Common myeloid progenitor, CD34-positive (primary cell): ENCODE measurements around the gene TTC7B.

Source experiments
- CTCF ChIA-PET: fragments of 350-600 bp; sonication (Branson Sonifier 250); formaldehyde crosslinking; loops from one replicate; lab custom pipeline; 2021; ENCODE audit warnings: antibody characterized with exemption; lab: Charles Lee
- POLR2A ChIA-PET: fragments of 350-600 bp; sonication (Branson Sonifier 250); formaldehyde crosslinking; loops from one replicate; lab custom pipeline; 2021; ENCODE audit warnings: antibody characterized with exemption; lab: Charles Lee
- DNase-seq, 3 donors: peaks; one replicate each; pipeline versions ENCODE4 v3.0.0 to v3.0.0-alpha.2; 2013
- H3K27ac ChIP-seq, 2 experiments: 1 replicate in 1 of 2; 2 replicates in 1 of 2; pipeline ENCODE4 v1.7.0; 2013; ENCODE audit warnings: inconsistent platforms in 2 of 2, low read length in 2 of 2, mild to moderate bottlenecking in 2 of 2, low read depth in 1 of 2, moderate library complexity in 1 of 2; ENCODE audit not compliant: severe bottlenecking in 2 of 2, insufficient read depth in 1 of 2, poor library complexity in 1 of 2
- H3K27me3 ChIP-seq, 5 experiments: replicated peaks in 2 of 5; 1 replicate in 3 of 5; 2 replicates in 2 of 5; pipeline versions ENCODE4 v1.6.1 to v1.7.0; 2013; ENCODE audit warnings: low read length in 4 of 5, mild to moderate bottlenecking in 2 of 5, moderate library complexity in 2 of 5, inconsistent platforms in 1 of 5; ENCODE audit not compliant: insufficient read depth in 5 of 5, control insufficient read depth in 4 of 5
- H3K36me3 ChIP-seq, 4 experiments: 1 replicate in 2 of 4; 2 replicates in 2 of 4; pipeline versions ENCODE4 v1.6.1 to v1.7.0; 2013; ENCODE audit warnings: low read length in 3 of 4, control low read depth in 1 of 4, mild to moderate bottlenecking in 1 of 4; ENCODE audit not compliant: control insufficient read depth in 4 of 4, insufficient read depth in 4 of 4
- H3K4me1 ChIP-seq, 4 experiments: 1 replicate in 3 of 4; 2 replicates in 1 of 4; pipeline versions ENCODE4 v1.6.1 to v1.7.1; 2013; ENCODE audit warnings: low read length in 3 of 4, mild to moderate bottlenecking in 3 of 4, control low read depth in 1 of 4, inconsistent platforms in 1 of 4, moderate library complexity in 1 of 4; ENCODE audit not compliant: control insufficient read depth in 4 of 4, insufficient read depth in 4 of 4; ENCODE audit errors: control extremely low read depth in 1 of 4
- H3K4me3 ChIP-seq, 7 experiments: 1 replicate in 4 of 7; 2 replicates in 3 of 7; pipeline versions ENCODE4 v1.5.1 to v1.7.0; 2013; ENCODE audit warnings: mild to moderate bottlenecking in 7 of 7, low read length in 6 of 7, moderate library complexity in 6 of 7, inconsistent platforms in 2 of 7, low read depth in 2 of 7, control low read depth in 1 of 7; ENCODE audit not compliant: insufficient read depth in 4 of 7, control insufficient read depth in 1 of 7; ENCODE audit errors: extremely low read depth in 1 of 7
- H3K9me3 ChIP-seq, 5 experiments: 1 replicate in 4 of 5; 2 replicates in 1 of 5; pipeline versions ENCODE4 v1.6.1 to v1.7.1; 2013; ENCODE audit warnings: low read length in 4 of 5, mild to moderate bottlenecking in 2 of 5, inconsistent platforms in 1 of 5, low read depth in 1 of 5, moderate library complexity in 1 of 5; ENCODE audit not compliant: control insufficient read depth in 4 of 5, insufficient read depth in 2 of 5; ENCODE audit errors: control extremely low read depth in 1 of 5
- WGBS: methylation state at CpG from one replicate; pipeline ENCODE4 v1.1.5; 2013; ENCODE audit not compliant: insufficient coverage; 5-methylcytosine and 5-hydroxymethylcytosine counted together

Gene TTC7B

DNA sequence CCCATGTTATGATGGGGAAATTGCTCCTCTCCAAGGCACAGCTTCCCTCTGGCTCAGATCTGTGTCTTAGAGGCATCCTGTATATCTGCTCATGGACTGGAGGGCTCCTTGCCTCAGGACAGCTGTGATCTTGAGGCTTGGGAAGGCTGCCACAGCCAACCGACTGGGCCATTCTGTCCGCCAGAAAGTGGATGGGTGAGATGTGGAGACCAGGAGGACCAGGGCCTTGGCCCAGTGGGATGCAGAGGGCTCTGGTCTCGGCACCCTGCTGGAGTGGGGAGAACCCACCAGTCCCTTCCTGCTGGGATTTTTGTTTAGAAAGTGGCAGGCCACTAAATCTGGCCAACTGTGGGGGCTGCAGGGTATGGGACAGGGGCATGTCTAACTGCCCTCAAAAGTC lies 270.8 kb downstream of the TTC7B start:
- Histone ChIP-seq H3K36me3 (peaks cover 0 to 13% (median 7%) of the 10 kb centered on the region in 4 experiments), H3K4me1 (no peaks in the 10 kb centered on the region), H3K4me3 (no peak overlapping the region), H3K27me3 (no peaks in the 10 kb centered on the region), H3K9me3 (peaks cover 0 to 1% (median 0%) of the 10 kb centered on the region in 5 experiments), H3K27ac (no peak overlapping the region)
- 100% methylated on average over 3 of the region's 3 CpGs for WGBS
- POLR2A ChIA-PET = no interaction called here
- no peak for DNase-seq
- CTCF ChIA-PET = no interaction called here

DNA sequence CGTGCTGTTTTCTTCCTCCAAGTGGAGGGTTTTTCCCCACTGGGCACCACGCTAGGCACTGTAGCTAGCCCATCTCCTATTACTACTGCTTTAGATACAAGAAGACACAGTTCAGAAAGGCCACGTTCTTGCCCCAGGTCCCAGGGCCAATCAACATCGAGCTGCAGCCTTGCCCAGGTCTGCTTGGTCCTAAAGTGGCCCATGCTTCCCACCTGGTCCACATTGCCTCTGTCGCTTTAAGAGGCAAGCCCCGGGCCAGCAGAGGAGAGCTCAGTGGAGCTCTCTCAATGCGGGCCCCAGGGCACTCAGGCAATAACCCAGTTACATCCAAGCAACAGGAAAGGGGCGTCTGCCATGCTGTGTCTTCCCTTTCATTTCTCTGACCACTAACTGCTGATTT lies 271.3 kb downstream of the TTC7B start:
- H3K27me3 ChIP-seq = no peaks in the 10 kb centered on the region
- ChIA-PET POLR2A (no interaction called here), CTCF (no interaction called here)
- H3K27ac ChIP-seq = no peak overlapping the region
- H3K4me1 ChIP-seq = no peaks in the 10 kb centered on the region
- peaks cover 0 to 15% (median 6%) of the 10 kb centered on the region in 4 experiments for H3K36me3 ChIP-seq
- no peak for DNase-seq
- no peaks in the 10 kb centered on the region for H3K9me3 ChIP-seq
- WGBS = 97% methylated on average over 8 of the region's 8 CpGs
- H3K4me3 ChIP-seq = no peak overlapping the region

DNA sequence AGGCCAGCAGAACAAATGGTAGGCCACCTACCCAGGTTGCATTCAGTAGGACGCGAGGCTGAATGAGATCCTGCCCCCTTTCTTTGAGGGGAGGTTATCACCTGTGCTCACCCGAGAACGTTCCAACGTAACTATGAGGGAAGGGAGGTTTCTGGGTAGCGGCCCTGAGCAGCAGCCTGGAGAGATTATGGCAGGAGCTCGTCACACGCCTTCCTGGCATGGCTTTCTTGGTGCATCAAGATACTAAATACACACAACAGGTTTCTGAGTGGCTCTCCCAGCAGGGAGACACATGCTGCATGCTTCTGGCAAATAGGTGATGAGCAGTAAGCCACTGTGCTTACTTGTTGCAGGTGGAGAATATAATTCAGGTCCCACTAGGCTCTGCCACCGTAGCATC lies 271.7 kb downstream of the TTC7B start:
- whole genome bisulfite sequencing = 97% methylated on average over 8 of the region's 9 CpGs
- POLR2A ChIA-PET = no interaction called here
- DNase-seq = no peak

DNA sequence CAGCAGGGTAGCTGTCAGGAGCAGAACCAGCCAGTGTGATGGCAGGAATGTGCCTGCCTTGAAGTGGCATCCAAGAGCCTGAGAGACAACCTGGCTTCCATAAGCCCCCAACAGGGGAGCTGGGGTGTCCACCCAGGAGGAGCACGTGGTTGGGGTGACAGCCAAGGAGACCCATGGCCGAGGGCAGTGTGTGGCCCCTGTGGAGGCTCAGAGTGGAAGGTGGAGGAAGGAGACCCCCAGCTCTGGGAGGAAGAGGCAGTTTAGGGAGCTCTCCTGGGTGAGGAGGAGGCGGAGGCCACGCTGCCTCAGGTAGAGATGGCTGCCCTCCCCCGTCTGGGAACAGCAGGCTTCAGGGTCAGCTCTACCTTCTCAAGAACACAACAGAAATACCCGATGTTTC lies 272.4 kb downstream of the TTC7B start:
- H3K4me3 ChIP-seq = no peak overlapping the region
- CTCF ChIA-PET = interaction anchor here (0.6 kb wide), 1 partner anchor 213 kb away, joined by 3 read pairs; no protein-coding TSS in a partner anchor
- no peaks in the 10 kb centered on the region for H3K9me3 ChIP-seq
- H3K27ac ChIP-seq = no peak overlapping the region
- H3K4me1 ChIP-seq = no peaks in the 10 kb centered on the region
- no peaks in the 10 kb centered on the region for H3K27me3 ChIP-seq
- peaks cover 0 to 23% (median 10%) of the 10 kb centered on the region in 4 experiments for H3K36me3 ChIP-seq
- no peak for DNase-seq
- WGBS = 94% methylated on average over 5 of the region's 6 CpGs
- POLR2A ChIA-PET = no interaction called here

More for the DNA sequence above, 271.7 kb downstream of the TTC7B start:
- CTCF ChIA-PET = no interaction called here
- Histone ChIP-seq H3K27ac (no peak overlapping the region), H3K4me1 (no peaks in the 10 kb centered on the region), H3K4me3 (no peak overlapping the region), H3K27me3 (no peaks in the 10 kb centered on the region), H3K36me3 (peaks cover 0 to 17% (median 8%) of the 10 kb centered on the region in 4 experiments), H3K9me3 (no peaks in the 10 kb centered on the region)

DNA sequence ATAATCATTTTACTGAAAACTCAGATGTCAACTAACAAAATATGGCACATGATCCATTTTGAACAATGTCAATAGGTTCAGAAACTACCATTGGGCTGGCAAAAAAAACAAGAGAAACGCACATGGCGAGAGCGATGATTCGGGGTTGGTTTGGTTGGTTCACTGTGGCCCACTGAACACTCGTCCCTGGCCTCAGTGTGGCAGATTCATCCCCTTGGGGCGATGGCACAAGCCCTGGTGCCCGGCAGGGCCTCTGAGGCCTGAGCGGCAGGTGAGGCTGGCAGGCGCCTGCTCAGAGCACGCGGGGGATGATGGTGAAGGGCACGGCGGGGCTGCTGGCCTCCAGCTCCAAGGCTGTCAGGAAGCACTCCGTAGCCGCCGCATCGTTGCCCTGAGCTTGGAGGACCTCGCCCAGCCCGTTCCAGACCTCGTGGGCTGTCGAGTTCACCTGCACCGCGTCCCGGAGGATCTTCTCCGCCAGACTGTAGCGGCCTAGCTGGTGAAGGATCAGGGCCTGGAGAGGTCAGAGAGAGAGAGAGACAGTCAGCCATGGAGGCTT lies 275.1 kb downstream of the TTC7B start:
- Histone ChIP-seq H3K4me1 (peaks cover 0 to 1% (median 0%) of the 10 kb centered on the region in 4 experiments), H3K27ac (no peak overlapping the region), H3K36me3 (peaks cover 0 to 22% (median 10%) of the 10 kb centered on the region in 4 experiments), H3K4me3 (no peak overlapping the region), H3K27me3 (no peaks in the 10 kb centered on the region), H3K9me3 (no peaks in the 10 kb centered on the region)
- 97% methylated on average over 16 of the region's 26 CpGs for WGBS
- ChIA-PET POLR2A (no interaction called here), CTCF (no interaction called here)
- DNase-seq = no peak

DNA sequence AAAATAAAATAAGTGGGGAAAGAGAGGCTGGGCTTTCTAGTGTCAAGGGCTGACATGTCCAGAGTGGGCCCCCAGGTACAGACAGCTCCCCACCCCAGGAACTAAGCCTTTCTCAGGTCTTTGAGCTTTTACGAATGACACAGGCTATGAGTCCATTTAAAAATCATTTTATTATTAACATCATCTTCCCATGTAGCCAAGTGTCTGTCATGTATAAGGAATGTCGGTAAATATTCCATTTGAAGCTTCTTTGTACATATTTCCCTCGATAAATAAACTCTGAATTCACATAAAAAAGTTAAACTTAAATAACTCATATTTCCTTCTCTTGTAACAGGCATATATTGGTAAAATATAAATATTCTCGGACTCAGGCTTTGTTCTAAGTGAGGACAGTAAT lies 275.8 kb downstream of the TTC7B start:
- ChIA-PET POLR2A (no interaction called here), CTCF (no interaction called here)
- 100% methylated on average over 1 of the region's 4 CpGs for WGBS
- Histone ChIP-seq H3K36me3 (peaks cover 0 to 20% (median 10%) of the 10 kb centered on the region in 4 experiments), H3K4me3 (no peak overlapping the region), H3K27ac (no peak overlapping the region), H3K27me3 (no peaks in the 10 kb centered on the region), H3K4me1 (peaks cover 0 to 8% (median 0%) of the 10 kb centered on the region in 4 experiments), H3K9me3 (no peaks in the 10 kb centered on the region)
- no peak for DNase-seq

DNA sequence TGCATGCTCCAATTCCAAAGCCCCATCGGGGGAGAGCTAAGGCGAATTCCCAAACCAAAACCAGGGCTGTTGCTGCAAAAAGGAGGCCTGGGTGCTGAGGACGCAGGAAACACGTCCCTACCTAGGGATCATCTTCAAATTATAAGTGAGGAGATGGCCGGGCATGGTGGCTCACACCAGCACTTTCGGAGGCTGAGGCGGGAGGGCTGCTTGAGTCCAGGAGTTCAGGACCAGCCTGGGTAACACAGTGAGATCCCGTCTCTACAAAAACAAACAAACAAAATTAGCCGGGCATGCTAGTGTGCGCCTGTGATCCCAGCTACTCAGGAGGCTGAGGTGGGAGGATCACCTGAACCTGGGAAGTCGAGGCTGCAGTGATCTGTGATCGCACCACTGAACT lies 276.2 kb downstream of the TTC7B start:
- Histone ChIP-seq H3K9me3 (no peaks in the 10 kb centered on the region), H3K27me3 (no peaks in the 10 kb centered on the region), H3K4me1 (peaks cover 0 to 13% (median 0%) of the 10 kb centered on the region in 4 experiments), H3K36me3 (peaks cover 0 to 20% (median 9%) of the 10 kb centered on the region in 4 experiments), H3K4me3 (no peak overlapping the region), H3K27ac (no peak overlapping the region)
- WGBS = 100% methylated on average over 5 of the region's 12 CpGs
- POLR2A ChIA-PET = no interaction called here
- DNase-seq = no peak
- CTCF ChIA-PET = no interaction called here
